GM18502 (cell line): ENCODE data around the gene ERBB4.
A peak's percentile ranks its signal among the peaks of the same experiment; 100 is the strongest.
"Not testable (repeated sequence)": the region's sequence is repeated elsewhere in the genome, so short reads cannot be mapped to it uniquely, and the experiment has no call there.

ENCODE experiments used
- ATAC-seq: cut with Tn5 transposase; IDR thresholded peaks from one replicate; pipeline ENCODE4 v1.9.1; 2021; ENCODE audit warnings: mild to moderate bottlenecking; ENCODE audit not compliant: unreplicated experiment, poor library complexity

The ERBB4 gene

DNA sequence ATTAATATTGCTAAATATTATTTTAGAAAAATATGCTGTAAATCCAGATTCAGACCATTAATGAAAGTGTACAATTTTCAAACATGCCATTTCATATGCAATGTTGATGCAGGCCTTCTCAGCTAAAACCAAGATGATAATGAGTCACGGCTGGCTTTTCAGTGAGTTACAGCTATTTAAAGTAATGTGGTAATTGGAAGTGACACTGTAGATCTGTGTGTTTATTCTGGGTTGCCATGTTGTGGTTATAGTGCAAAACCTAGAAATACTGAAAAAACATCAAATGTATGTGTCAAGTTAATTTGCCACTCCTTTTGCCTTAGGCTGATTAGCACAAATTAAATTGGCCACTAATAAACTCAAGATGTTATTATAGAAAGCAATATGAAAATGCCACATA is 506.6 kb downstream of the ERBB4 start:
- ATAC-seq: no peak

DNA sequence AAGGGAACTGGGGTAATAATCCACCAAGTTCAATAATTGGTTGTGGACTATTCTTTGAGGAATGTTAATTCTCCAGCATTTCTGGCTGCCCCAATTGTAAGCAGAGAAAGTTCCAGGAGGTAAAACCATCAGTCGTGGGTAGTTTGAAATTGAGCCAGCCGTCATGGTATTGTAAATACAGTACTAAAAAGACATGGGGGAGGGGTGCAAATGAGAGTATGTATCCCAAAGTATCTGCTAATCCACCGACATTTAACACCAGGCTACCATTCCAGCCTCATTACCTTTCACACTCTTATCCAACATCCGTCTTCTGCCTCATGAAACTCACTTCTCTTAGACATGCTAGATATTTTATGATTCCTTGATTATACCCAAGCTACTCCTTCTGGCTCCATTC is 507.9 kb downstream of the ERBB4 start:
- no peak for ATAC-seq

DNA sequence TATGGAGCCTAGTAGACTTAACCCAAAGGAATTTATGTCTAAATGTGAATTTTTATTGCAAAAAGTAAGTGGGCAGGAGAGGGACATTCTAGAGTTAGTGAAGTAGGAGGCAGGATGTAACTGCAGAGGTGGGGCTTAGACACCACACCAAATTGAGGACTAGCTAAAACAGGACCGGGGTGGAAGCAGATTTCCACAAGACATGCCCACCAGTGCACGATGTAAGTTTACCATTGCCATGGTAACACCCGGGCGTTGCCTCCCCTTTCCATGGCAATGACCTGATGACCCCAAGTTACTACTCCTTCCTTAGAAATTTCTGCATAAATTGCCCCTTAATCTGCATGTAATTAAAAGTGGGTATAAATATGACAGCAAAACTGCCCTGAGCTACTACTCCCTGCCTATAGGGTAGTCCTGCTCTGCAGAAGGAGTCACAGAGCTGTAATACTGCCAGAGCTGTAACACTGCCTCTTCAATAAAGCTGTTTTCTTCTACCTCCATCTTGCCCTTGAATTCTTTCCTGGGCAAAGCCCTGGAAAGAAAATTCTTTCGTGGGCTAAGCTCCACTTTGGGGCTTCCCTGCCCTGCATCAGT is 509.7 kb downstream of the ERBB4 start:
- ATAC-seq: no peak

DNA sequence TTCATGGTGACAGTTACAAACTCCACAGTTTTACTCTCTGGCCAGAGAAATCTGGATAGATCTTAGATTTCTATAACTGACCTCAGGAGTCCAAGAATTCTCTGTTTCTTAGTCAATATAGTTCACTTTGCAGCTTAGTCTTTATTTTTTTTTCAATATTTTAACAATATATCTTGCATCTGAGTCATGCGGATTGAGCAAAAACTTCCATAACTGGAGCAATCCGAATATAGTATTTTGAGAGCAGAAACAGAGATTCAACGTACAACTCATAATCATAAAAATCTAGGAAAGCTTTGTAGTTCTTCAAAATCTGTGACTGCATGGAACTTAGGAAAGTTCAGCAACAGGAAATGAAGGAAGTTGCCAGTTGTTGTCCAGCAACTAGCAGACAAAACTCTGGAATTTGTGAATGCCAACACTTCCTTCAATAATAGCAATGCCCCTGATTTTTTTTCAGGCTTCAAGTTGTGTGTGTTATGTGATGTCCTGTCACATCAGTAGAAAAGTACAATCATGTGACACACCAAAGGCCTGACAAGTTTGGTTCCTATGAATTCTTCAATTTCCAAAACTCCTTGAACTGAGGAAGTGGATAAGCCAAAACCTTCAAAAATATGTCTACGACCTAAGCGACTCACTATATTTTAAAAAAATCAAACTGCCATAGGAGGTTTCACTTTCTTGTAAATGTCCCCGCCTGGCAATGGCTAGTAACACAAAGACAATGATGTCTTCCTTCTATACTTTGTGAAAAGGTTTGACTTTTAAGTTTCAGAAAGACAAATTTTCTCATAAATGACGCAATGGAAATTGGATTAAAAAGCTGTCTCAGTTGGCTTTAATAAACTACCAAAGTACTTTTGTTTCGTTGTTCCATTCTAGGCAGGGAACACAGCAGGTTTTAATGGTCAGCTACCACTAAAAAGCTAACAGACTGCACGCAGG is 510.6 kb downstream of the ERBB4 start:
- ATAC-seq: no peak

DNA sequence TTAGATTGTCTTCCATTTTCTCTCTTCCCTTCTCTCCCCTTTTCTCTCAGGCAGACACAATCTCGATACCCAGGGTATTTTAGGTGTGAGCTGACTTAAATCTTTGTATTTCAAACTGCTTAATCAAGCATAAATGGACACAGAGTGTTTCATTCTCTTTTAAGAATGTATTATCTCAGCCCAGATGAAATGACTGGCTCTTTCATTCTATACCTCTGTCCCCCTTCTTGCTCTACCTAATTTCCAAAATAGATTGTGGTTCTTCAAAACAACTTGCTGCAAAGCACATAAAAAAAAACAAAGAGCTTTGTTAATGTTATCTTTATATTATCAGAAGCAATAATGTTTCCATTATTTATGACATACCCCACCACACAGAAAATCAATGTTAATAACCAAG is 514.6 kb downstream of the ERBB4 start:
- no peak for ATAC-seq

DNA sequence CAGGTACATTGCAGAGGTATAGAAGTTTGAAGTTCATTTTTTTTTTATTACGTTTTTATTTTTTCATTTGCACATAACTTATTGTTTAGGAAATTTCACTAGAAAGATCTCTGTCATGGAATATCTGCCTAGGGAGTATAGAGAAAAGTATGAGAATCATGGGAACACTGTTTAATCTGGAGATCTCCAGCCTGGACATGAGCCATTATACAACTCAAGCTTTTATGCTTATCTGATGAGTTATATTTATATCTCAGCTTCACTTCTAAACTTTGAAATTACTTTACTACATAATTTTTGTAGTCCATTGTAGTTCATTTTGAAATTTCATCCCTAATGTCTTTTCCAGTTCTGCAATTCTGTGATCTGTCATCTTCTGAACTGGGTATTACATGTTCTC is 515.6 kb downstream of the ERBB4 start:
- no peak for ATAC-seq

DNA sequence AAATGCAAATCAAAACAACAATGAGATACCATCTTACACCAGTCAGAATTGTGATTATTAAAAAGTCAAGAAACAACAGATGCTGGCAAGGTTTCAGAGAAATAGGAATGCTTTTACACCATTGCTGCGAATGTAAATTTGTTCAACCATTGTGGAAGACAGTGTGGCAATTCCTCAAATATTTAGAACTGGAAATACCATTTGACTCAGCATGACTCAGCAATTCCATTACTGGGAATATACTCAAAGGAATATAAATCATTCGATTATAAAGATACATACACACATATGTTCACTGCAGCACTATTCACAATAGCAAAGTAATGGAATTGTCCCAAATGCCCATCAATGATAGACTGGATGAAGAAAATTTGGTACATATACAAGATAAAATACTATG is 516.7 kb downstream of the ERBB4 start:
- ATAC-seq: no peak

DNA sequence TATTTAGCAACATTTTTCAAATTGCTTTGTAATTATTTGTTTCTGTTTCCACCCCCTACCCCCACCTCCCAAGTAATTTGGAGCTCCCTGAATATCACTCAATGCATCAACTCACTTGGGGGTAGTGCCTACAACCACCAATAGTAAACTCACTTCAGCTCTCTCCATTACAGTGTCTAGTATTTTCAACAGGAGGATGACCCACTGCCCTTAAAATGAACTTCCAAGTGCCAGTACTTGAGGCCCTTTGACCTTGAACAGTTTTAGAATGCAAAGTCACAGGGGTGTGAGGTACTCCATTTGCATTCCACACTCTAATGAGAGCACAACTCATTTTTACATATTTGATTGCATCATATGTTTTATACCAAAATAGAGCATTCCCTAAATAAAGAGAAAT is 523.0 kb downstream of the ERBB4 start:
- ATAC-seq: no peak

DNA sequence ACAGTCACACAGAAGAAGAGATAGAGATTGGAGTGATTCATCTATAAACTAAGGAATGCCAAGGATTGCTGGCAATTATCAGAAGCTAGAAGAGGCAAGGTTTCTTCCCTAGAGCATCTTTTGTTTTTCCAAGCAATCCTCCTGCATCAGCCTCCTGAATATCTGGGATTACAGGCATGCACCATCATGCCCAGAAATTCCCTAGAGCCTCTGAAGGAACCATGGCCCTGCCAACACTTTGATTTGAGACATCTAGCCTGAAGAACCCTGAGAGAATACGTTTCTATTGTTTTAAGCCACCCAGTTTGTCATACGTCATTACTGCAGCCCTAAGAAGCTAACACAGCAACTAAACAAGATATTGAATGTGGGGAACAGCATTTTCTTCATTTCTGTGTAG is 525.0 kb downstream of the ERBB4 start:
- ATAC-seq: no peak

DNA sequence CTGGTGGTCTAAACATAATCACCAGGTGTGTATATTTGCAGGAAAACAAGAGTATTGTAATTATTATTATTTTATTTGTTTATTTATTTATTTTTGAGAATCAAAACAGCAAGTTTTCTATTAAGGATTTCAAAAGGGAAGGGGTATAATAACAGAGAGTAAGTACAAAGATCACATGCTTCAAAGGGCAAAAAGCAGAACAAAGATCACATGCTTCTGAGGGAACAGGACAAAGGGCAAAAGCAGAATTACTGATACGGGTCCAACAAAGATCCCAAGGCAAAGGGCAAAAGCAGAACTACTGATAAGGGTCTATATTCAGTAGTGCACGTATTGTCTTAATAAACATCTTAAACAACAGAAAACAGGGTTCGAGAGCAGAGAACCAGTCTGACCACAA is 528.3 kb downstream of the ERBB4 start:
- not testable (repeated sequence) for ATAC-seq

DNA sequence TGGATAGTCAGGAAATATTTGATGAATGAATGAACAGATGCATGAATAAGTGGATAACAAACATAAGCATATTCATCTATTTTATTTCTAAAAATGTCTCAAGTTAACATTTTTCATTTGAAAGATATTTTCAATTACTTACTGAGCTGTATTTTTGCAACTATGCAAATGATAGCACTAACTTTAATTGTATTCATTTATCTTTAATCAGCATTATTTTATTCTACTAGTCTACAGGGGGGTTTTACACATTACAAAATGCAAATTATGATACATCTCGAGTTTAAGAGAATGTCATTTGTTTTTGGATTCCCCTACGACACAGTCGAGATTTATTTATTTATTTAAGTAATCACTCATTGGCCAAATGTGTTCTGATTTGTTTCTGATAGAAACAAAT is 530.6 kb downstream of the ERBB4 start:
- no peak for ATAC-seq

DNA sequence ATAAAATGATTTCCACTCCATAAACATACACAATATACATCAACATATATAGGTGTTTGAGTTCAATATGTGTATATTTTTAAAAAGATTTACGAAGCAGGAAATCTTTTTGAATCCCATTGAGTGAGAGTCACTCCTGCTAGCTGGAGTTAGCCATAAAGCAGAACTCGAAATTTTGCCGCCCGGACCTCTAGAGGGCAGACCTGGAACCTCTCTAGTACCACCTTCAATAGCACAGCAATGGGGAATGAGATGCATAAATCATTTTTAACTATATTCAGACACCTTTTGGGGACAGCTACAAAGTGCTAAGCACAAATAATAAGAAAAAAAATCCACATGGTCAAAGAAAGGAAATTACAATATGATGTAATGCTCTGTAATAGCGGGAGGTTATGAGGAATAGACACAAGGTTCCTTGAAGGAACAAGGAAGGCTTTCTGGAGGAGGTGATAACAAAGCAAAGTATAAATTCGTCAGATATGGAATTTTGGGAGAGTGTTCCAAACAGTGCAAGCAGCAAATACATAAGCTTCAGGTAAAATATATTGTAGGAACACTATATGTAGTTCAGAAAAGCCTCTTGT is 533.4 kb downstream of the ERBB4 start:
- peak; percentile 89 for ATAC-seq

DNA sequence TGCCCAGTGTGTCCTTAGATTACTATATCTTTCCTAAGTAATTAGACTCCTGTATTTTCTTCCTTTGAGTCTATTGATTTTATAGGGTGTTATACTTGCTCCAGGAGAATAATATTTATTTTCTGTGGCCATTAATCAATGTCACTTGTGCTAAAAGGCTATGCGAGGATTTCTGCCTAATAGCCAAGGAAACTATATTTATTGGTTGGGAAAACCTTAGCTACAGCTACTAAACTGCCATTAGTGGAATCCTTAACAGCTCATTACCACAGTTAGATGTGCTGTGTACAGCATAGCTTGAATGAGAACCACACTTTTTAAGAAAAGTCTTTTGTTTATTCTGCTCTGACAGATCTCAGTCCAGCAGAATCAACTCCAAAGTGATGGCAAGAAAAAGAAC is 537.3 kb downstream of the ERBB4 start:
- ATAC-seq: no peak

DNA sequence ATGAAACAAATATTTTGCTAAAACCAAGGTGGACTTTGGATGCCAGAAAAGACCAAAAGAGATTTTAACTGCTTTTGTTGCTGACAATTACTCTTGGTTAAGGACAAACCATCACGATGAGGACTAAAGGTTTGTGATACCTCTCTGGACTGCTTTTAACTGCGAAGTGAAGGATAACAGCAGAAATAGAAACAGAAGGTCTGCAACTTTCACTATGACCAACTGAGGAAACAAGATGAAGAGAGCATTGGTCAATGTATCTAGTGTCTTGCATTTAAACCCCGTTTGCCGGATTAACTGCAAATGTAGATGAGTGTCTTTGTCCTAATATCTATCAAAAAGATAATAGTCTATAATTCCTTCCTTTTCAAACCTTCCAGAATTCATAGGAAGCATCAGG is 541.7 kb downstream of the ERBB4 start:
- no peak for ATAC-seq

DNA sequence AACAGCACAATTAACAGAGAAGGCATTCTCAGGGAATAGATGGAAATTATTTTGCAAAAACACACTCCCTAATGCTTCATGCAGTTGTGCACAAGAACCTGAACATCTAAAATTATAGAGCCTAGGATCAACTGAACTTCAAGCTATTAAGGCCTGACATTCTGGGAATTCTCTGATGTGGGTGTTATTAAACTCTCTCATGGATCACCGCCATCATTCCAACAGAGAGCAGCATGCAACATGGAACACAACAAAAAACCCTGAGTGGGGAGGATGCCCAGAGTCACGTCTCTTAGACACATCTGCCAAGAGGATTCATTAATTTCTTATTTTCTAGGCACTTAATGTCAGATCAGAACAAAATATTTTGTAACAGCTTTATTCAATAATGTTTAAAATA is 543.8 kb downstream of the ERBB4 start:
- ATAC-seq: no peak

DNA sequence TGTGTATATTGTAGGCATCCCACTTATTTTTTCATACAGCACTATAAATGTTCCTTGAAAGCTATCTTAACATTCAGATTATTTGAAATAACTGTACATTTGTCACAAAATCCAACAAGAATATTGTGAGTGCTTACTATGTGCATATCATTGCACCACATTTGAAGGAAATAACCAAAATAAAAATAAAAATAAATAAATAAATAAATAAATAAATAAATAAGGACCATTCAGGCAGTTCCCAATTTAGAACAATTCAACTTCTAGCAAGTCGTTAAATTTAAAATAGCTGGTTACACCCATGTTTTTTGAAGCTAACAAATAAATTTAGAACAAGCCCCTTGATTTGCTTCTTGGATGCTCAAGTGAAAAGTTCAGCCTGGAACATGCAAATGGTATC is 548.3 kb downstream of the ERBB4 start:
- ATAC-seq: no peak

DNA sequence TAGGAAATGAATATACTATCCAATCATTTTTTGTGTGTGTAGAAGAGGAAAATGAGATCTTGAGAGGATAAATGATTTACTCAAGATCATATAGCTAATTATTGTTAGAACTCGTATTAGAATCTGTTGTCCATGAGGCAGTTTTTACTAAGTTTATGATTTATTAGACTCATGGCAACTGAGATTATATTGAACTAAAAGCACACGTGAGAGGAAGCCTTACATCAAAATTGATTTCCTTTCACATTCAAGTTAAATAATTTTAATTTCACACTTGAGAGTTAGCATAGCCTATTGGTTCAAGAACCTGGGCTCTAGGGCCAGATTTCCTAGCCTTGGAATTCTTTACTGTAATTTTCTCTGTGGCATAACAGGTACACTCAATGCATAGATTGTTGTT is 552.3 kb downstream of the ERBB4 start:
- no peak for ATAC-seq

DNA sequence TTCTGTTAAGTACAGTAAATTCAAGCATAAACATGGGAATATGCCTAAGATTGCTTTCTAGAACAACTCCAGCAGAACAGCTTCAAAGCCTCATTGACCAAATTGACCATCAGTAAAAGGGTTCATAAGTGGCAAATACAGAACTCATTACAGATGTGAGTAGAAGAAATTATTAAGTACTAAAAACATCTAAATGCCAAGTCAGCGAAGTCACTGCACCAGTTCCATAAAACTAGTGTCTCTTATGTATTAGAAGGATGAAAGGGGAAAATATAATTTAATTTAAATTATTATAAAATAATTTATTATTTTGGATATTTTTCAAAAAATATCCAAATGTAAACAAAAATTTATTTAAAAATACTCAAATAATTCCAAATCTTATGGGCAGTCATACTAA is 553.2 kb downstream of the ERBB4 start:
- ATAC-seq: no peak

DNA sequence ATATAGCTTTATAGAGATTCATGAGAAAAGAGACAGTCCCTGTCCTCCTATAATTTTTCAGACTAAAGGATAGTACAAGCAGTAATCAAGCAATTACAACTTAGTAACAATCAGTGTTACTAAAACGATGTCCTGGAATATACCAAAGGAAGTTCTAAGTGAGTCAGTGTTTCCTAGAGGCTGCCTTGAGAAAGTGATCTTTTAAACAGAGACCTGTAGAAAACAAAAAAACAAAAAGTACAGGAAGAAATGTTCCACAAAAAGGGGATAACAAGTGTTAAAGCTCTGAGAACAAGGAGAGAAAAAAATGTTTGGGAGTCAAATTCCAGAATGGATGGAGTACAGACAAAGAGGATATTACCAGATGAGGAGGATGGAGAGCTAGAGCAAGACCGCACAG is 556.4 kb downstream of the ERBB4 start:
- no peak for ATAC-seq

DNA sequence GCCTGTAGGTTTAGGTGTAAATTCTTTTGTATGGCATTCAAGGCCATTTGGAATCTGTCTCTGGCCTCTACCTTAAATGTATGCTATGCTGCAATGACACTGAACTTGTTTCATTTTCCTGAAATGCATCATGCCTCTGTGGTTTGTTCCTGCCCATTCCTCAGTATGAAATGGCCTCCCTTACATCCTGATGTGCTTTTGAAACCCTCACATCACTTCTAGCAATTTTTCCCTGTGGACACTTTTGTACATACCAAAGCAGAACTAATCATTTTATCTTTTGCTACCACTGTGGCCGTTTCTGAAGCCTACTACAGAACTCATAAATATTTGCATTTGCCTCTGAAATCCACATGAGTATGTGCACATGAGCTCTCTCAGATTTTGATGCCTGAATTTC is 557.2 kb downstream of the ERBB4 start:
- no peak for ATAC-seq

DNA sequence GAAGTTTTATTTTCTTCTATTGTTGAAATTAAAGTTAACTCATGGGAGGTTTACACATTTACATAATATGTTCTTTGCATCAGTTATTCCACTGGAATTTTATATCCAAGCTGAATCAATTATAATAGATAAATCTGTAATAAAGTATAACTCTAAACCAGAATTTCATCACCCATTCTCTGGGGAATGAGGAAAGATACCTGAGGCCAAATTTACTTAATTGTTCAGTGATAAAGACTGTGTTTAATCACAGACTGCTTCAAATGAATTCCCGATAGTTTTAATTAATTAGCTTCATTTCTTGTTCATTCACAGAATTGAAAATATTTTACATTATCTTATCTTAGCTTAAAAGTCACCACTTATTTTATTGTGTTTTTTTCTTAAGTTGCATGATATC is 562.5 kb downstream of the ERBB4 start:
- ATAC-seq: no peak

DNA sequence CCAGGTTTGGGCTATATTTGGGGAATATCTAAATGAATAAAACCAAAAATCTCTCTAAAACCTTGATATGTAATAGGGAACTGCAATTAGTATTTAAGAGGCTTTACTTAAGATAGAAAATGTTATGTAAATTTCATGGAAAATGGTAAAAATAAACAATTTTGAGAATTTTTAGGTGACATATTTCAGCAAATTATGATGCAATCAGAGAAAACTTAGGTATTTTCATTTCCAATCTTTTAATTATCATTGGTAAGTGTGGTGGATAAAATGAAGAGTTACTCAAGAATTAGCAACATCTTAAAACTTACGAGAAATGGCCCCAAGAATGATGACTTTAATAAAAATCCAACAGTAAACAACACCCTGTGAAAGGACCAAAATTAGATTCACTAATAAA is 571.4 kb downstream of the ERBB4 start:
- no peak for ATAC-seq
